ENCODE data around the gene PSMG2. TPM values are rescaled to one million over a fixed set of nuclear protein-coding genes. Genes with fewer than 3 reads are reported as not detected.

Gene PSMG2
- total RNA-seq, 4 donors from 2014 or later: 87.6 to 148 (median 100) TPM

- TF ChIP-seq CTCF (IDR thresholded peaks at IDR 0.05; ENCODE audit: low read depth): no peak
These were observed 44.9 kb downstream of the PSMG2 start for GRCh38 chr18:12747530-12748315.

GRCh38 chr18:12748671-12749070 lies 45.8 kb downstream of the PSMG2 start:
- TF ChIP-seq CTCF (IDR thresholded peaks at IDR 0.05; ENCODE audit: low read depth): no peak

GRCh38 chr18:12749121-12749520 lies 46.3 kb downstream of the PSMG2 start:
- TF ChIP-seq CTCF (IDR thresholded peaks at IDR 0.05; ENCODE audit: low read depth): no peak

- no peak for TF ChIP-seq CTCF (IDR thresholded peaks at IDR 0.05; ENCODE audit: low read depth)
These were observed 47.4 kb downstream of the PSMG2 start for GRCh38 chr18:12750076-12750714.

GRCh38 chr18:12750715-12751502 lies 48.1 kb downstream of the PSMG2 start:
- TF ChIP-seq CTCF (IDR thresholded peaks at IDR 0.05; ENCODE audit: low read depth): no peak

- no peak for TF ChIP-seq CTCF (IDR thresholded peaks at IDR 0.05; ENCODE audit: low read depth)
These were observed 48.7 kb downstream of the PSMG2 start for GRCh38 chr18:12751503-12751884.

- no peak for TF ChIP-seq CTCF (IDR thresholded peaks at IDR 0.05; ENCODE audit: low read depth)
These were observed 49.0 kb downstream of the PSMG2 start for GRCh38 chr18:12751891-12752290.

Measured in subcutaneous adipose tissue (tissue), 4 donors.